Fibroblast of pulmonary artery (primary cell): ENCODE results near the gene SAXO2.
"Not testable (repeated sequence)": the region's sequence is repeated elsewhere in the genome, so short reads cannot be mapped to it uniquely, and the experiment has no call there.

ENCODE experiments used
- DNase-seq: peaks from one replicate; pipeline ENCODE4 v3.0.0-alpha.2; 2010; ENCODE audit warnings: low read depth
- H3K4me3 ChIP-seq: replicated peaks from 2 replicates; pipeline ENCODE4 v1.5.1; 2011; ENCODE audit warnings: low read depth, mild to moderate bottlenecking, control low read depth, low read length, moderate library complexity
- CTCF ChIP-seq: IDR thresholded peaks from 2 replicates; pipeline ENCODE4 v1.5.1; 2011; ENCODE audit warnings: mild to moderate bottlenecking, control low read depth, low read length, inconsistent platforms; ENCODE audit errors: missing control alignments

Gene SAXO2

DNA sequence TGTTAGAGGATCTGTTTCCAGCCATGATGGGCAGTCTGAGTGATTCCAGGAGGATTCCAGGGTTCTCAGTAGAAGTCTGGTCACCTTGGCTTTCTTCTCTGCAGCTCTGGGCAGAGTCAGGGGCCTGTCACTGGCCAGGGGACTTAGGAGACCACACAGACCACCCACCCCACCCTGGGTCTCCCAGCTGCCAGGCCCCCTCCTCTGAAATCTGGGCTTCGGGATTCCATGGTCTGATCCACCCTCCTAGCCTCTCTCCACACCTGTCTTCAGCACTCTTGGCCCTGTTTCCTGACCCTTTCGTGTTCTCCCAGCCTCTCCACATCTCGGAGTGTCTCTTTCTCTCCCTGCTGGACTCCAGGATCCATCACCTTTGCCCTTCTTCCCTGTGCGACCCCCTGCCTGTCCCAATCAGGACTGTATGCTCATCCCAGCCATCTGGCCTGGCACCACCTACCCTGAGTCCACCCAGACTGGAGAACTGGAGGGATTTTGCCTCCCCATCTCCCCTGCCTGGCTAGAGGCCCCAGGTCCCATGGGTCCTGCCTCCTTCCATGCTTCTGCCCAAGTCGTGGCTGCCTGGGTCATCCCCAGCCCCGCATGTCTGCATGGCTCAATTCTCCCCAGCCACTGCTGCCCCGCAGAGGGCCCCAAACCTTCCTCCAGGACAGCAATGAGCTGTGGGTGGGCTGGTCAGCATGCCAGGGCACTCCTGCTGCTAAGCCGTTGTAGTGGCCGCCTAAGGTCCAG is 52.3 kb downstream of the SAXO2 start:
- TF ChIP-seq CTCF: no peak
- no peak for DNase-seq
- H3K4me3 ChIP-seq: no peak overlapping the region

DNA sequence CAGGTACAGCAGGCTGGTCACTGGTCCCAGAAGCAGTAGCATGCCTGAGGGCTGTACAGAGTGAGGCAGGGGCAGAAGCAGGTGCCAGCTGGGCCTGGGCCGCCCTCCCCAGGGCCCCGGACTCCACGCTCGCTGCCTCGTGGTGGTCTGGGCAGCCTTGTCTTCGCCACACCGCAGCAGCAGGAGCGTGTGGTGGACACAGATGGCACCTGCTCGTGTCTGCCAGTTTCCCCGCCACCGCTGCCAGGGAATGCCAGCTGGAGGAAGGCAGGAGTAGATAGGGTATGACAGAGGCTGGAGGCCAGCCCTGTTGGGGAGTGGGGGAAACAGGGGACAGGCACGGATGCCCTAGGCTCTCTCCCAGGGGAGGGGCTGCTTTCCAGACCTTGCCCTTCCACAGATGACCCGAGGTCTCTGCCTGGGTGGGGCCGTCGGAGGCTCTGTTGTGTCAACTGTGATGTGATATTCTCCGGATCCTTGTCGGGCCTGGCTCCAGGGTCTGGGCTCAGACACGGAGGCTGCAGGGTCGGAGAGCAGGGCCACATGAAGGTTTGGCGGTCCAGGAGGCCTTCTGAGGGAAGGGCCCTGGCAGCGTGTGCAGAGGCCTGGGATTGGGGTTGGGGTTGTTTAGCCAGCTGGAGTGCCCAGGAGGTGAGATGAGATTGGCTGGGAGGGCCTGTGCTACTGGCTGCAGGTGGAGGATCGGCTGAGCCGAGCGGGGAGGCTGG is 53.1 kb downstream of the SAXO2 start:
- DNase-seq: no peak
- no peak for TF ChIP-seq CTCF
- H3K4me3 ChIP-seq: no peak overlapping the region

GRCh38 chr15:82316247-82317090 is 53.9 kb downstream of the SAXO2 start:
- not testable (repeated sequence) for H3K4me3 ChIP-seq, DNase-seq

- TF ChIP-seq CTCF: no peak
- DNase-seq: no peak
- no peak overlapping the region for H3K4me3 ChIP-seq
These were observed 54.5 kb downstream of the SAXO2 start for GRCh38 chr15:82317091-82317489.

DNA sequence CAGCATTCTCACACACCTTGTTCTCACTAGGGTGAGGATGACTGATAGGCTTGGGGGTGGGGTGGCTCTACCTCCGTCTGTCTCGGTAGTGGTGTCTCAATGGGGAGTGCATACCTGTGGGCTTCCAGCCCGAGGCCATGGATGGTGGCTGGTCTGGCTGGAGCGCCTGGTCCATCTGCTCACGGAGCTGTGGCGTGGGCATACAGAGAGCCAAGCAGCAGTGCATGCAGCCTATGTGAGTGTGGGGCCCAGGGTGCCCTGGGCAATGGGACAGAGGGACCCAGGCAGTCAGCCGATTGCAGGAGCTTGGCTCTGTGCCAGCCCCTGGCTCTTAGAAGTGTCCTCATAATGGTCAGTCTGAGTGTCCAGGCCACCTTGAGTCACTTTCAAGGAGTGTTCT is 54.9 kb downstream of the SAXO2 start:
- not testable (repeated sequence) for DNase-seq, H3K4me3 ChIP-seq

DNA sequence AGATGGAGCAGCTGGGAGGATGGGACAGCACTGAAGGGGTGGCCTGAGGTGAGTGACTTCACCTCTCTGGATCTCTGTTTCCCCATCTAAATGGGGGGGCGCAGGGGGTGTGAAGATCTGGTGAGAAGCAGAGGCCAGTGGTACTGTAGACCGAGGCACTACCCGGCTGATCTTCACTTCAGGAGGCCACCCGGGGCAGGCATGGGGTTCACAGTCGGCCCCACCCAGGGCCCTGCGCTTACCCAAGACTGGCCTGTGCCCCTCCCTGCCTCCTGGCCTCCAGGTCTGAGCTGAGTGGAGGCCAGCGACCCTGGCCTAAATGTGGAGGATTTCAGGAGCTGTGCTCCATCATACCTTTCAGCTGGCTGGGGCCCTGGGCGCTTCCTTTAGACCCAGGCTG is 55.7 kb downstream of the SAXO2 start:
- H3K4me3 ChIP-seq, DNase-seq: not testable (repeated sequence)

GRCh38 chr15:82319522-82320278 is 57.1 kb downstream of the SAXO2 start:
- H3K4me3 ChIP-seq, DNase-seq: not testable (repeated sequence)

DNA sequence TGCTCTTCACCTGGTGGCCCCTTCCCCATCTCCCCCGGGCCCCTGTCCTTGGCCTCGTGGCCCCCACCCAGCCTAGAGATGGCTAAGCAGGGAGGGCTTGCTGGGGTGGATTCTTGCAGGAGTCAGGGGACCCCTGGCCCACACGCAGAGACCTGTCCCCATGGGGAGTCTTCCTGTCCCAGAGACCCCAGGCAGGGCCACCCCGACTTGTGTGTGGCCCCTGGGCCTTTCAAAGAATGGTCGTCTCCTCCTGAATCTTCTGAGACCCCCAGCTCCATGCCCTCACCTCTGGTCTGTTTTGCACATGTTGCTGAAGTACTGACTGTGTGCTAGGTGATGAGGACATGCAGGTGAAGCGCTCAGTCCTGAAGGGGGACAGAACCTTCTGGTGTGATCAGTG is 58.2 kb downstream of the SAXO2 start:
- not testable (repeated sequence) for DNase-seq

GRCh38 chr15:82322488-82322887 is 59.9 kb downstream of the SAXO2 start:
- DNase-seq, H3K4me3 ChIP-seq: not testable (repeated sequence)

More for the DNA sequence above, 58.2 kb downstream of the SAXO2 start:
- H3K4me3 ChIP-seq: not testable (repeated sequence)

- DNase-seq, H3K4me3 ChIP-seq: not testable (repeated sequence)
These were observed 62.2 kb downstream of the SAXO2 start for GRCh38 chr15:82324831-82325230.

- not testable (repeated sequence) for H3K4me3 ChIP-seq, DNase-seq
These were observed 63.0 kb downstream of the SAXO2 start for GRCh38 chr15:82325646-82326045.

DNA sequence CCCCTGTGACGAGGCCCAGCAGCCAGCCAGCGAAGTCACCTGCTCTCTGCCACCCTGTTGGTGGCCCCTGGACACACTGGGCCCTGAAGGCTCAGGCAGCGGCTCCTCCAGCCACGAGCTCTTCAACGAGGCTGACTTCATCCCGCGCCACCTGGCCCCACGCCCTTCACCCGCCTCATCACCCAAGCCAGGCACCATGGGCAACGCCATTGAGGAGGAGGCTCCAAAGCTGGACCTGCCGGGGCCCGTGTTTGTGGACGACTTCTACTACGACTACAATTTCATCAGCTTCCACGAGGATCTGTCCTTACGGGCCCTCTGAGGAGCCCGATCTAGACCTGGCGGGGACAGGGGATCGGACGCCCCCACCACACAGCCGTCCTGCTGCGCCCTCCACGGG is 64.3 kb downstream of the SAXO2 start:
- DNase-seq, H3K4me3 ChIP-seq: not testable (repeated sequence)

DNA sequence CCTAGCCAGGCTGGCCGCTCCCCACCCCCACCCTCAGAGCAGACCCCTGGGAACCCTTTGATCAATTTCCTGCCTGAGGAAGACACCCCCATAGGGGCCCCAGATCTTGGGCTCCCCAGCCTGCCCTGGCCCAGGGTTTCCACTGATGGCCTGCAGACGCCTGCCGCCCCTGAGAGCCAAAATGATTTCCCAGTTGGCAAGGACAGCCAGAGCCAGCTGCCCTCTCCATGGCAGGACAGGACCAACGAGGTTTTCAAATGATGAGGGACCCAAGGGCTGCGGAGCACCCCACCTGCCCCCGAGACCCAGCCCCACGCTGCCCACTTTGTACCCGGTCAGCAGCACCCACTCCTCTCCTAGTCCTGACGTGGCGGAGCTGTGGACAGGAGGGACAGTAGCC is 64.8 kb downstream of the SAXO2 start:
- not testable (repeated sequence) for DNase-seq, H3K4me3 ChIP-seq

DNA sequence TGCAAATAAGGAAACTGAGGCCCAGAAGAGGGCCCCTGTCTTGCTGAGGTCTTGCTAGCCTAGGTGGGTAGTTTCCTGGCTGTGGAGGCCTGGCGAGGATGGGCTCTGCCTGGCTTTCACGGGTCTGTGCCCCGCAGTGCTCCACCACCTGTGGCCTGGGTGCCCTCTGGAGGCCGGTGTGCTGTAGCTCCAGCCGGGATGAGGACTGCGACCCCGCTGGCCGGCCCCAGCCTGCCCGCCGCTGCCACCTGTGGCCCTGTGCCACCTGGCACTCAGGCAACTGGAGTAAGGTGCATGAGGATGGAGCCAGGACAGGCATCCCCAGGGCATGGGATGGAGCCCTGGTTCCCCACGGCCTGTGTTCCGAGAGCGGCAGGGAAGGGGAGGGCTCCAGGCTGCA is 66.4 kb downstream of the SAXO2 start:
- not testable (repeated sequence) for H3K4me3 ChIP-seq, DNase-seq
